Body of pancreas (tissue), 4 donors: ENCODE measurements around the gene CPSF2.

Experiments used
- POLR2A ChIP-seq, 3 donors: fragments of 450-650 bp; IDR thresholded peaks; one replicate each; pipeline ENCODE4 v1.6.1; 2016; ENCODE audit warnings: antibody characterized with exemption in 3 of 3, mild to moderate bottlenecking in 2 of 3
- TF ChIP-seq, protein P1 (sequence below), 7 experiments: fragments of 450-650 bp in 4 of 7; fragments of 200-600 bp in 3 of 7; sonication (generic) in 3 of 7; IDR thresholded peaks; one replicate each; pipeline ENCODE4 v1.5.1; 2016 to 2019; ENCODE audit warnings: antibody characterized with exemption in 7 of 7

DNA sequence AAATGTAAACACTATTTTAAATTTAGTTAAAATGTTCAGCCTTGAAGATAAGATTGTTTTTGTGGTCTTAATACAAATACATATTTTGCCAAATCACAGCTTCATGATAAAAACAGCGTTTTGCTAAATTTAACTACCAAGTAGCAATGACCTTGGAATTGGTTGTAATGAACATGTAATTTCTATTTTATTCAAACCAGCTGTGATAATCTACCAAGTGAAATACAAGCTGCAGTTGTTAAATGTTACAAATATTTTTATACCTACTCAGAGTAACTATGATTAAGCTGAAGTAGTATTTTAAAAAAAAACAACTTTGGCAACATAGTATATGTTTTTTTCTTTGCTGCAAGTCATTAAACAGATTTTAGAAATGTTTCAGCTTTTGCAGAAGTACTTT is 96.2 kb downstream of the CPSF2 start:
- TF ChIP-seq, protein P1, sequence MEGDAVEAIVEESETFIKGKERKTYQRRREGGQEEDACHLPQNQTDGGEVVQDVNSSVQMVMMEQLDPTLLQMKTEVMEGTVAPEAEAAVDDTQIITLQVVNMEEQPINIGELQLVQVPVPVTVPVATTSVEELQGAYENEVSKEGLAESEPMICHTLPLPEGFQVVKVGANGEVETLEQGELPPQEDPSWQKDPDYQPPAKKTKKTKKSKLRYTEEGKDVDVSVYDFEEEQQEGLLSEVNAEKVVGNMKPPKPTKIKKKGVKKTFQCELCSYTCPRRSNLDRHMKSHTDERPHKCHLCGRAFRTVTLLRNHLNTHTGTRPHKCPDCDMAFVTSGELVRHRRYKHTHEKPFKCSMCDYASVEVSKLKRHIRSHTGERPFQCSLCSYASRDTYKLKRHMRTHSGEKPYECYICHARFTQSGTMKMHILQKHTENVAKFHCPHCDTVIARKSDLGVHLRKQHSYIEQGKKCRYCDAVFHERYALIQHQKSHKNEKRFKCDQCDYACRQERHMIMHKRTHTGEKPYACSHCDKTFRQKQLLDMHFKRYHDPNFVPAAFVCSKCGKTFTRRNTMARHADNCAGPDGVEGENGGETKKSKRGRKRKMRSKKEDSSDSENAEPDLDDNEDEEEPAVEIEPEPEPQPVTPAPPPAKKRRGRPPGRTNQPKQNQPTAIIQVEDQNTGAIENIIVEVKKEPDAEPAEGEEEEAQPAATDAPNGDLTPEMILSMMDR (IDR thresholded peaks at IDR 0.05) = no peak
- no peak for TF ChIP-seq POLR2A (IDR thresholded peaks at IDR 0.05)
